Suprapubic skin (tissue), 4 donors: ENCODE data around the gene SLC49A4. TPM values are rescaled to one million over a fixed set of nuclear protein-coding genes. Genes with fewer than 3 reads are reported as not detected.

ENCODE experiments used
- DNase-seq, 2 donors: peaks; one replicate each; pipeline ENCODE4 v3.0.0-alpha.2; 2019; ENCODE audit warnings: low spot score in 2 of 2
- H3K27ac ChIP-seq: fragments of 200-600 bp; sonication (generic); one replicate; pipeline ENCODE4 v1.5.1; 2019
- H3K27me3 ChIP-seq: fragments of 200-600 bp; sonication (generic); one replicate; pipeline ENCODE4 v1.5.1; 2019
- H3K36me3 ChIP-seq: fragments of 200-600 bp; sonication (generic); one replicate; pipeline ENCODE4 v1.5.1; 2019
- H3K4me1 ChIP-seq: fragments of 200-600 bp; sonication (generic); one replicate; pipeline ENCODE4 v1.5.1; 2019
- H3K4me3 ChIP-seq: fragments of 200-600 bp; sonication (generic); one replicate; pipeline ENCODE4 v1.5.1; 2019; ENCODE audit warnings: mild to moderate bottlenecking
- H3K9me3 ChIP-seq: fragments of 200-600 bp; sonication (generic); one replicate; pipeline ENCODE4 v1.5.1; 2019
- EP300 ChIP-seq: sonication (generic); formaldehyde crosslinking; IDR thresholded peaks from one replicate; pipeline ENCODE4 v1.6.1; 2017; ENCODE audit warnings: antibody characterized with exemption
- POLR2A ChIP-seq, 2 donors: fragments of 450-650 bp; IDR thresholded peaks; one replicate each; pipeline ENCODE4 v1.6.1; 2017; ENCODE audit warnings: antibody characterized with exemption in 2 of 2, mild to moderate bottlenecking in 2 of 2, moderate library complexity in 2 of 2
- POLR2AphosphoS5 ChIP-seq, 3 donors: sonication (generic); formaldehyde crosslinking; IDR thresholded peaks; one replicate each; pipeline ENCODE4 v1.6.1; 2017; ENCODE audit warnings: antibody characterized with exemption in 3 of 3
- WGBS: methylation state at CpG from one replicate; pipeline ENCODE4 v1.1.5; 2018; 5-methylcytosine and 5-hydroxymethylcytosine counted together
- total RNA-seq, 4 donors: library from RNA; depleted of rRNA; stranded (reverse); fragments of >200 nt; gene quantifications; one replicate each; pipeline ENCODE4 v1.1.0, GENCODE V29; 2016
- TF ChIP-seq, protein P1 (sequence below), 2 donors: fragments of 200-600 bp in 1 of 2; fragments of 450-650 bp in 1 of 2; sonication (generic) in 1 of 2; IDR thresholded peaks; one replicate each; pipeline ENCODE4 v1.5.1; 2016 to 2019; ENCODE audit warnings: antibody characterized with exemption in 2 of 2, mild to moderate bottlenecking in 1 of 2, moderate library complexity in 1 of 2

Gene SLC49A4
- total RNA-seq, 4 donors from 2014 or later = 20.9 to 34.0 (median 32.1) TPM

DNA sequence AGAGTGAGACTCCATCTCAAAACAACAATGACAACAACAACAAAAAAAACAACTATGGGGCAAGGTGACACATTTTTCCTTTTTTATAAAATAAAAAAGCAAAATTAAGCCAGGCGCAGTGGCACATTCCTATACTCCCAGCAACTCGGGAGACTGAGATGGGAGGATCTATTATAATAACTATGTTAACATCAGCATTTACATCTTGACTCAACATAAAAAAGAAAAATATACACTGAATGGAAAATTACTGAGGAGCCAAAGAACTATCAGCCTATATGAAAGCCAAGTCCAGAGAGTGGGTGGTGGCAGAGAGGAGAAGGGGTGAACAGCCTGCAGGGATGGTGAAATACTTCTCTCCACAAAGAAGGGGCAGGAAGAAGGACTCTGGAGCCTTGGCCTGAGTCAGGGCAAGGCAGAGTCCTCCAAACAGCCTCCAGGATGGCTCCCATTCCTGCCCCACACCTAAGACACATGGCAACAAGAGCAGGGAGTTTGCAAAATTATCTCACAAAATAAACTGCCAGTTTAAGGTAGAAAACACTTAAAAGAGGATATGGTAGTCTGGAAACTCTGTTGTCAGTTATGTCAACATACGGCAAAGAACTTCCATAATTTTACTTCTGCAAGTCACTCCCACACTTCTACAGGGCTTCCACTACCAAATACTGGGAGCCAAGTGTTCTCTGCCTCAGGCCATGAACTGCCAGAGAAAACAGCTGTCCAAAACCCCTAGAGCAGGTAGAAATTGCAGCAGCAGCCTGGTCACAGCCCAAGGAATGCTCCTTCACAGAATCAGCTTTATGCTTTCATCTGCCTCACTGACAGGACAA is 27.1 kb upstream of the SLC49A4 start:
- 76% methylated on average over 3 of the region's 3 CpGs for WGBS
- peaks cover 4% of the 10 kb centered on the region for H3K4me1 ChIP-seq
- no peak overlapping the region for H3K4me3 ChIP-seq

DNA sequence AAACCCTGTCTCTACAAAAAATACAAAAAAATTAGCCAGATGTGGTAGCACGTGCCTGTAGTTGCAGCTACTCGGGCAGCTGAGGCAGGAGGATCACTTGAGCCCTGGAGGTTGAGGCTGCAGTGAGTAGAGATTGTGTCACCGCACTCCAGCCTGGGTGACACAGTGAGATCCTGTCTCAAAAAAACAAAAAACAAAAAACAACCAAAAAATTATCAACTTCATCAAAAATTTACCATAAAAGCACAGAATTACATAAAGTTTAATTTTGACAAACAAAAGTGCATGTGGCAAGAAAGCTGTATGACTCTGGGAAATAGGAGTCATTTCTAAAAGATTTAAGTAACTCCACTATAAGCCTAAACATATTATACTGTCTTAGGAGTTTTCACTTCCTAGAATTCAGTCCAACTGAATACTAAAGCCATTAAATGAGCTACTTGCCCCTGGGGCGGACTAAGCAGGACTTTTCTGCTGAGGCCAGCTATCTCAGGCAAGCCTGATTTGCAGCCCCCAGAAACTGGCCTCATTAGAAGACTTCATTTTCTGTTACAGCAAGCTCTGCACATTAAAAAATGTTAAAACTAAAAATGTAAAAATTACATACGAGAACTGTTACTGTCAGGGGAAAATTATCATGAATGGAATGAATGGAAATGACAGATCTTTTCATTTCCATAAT is 24.2 kb upstream of the SLC49A4 start:
- TF ChIP-seq EP300 (no peak), POLR2A (IDR thresholded peaks at IDR 0.05) (no peak), POLR2AphosphoS5 (IDR thresholded peaks at IDR 0.05) (no peak)
- TF ChIP-seq, protein P1, sequence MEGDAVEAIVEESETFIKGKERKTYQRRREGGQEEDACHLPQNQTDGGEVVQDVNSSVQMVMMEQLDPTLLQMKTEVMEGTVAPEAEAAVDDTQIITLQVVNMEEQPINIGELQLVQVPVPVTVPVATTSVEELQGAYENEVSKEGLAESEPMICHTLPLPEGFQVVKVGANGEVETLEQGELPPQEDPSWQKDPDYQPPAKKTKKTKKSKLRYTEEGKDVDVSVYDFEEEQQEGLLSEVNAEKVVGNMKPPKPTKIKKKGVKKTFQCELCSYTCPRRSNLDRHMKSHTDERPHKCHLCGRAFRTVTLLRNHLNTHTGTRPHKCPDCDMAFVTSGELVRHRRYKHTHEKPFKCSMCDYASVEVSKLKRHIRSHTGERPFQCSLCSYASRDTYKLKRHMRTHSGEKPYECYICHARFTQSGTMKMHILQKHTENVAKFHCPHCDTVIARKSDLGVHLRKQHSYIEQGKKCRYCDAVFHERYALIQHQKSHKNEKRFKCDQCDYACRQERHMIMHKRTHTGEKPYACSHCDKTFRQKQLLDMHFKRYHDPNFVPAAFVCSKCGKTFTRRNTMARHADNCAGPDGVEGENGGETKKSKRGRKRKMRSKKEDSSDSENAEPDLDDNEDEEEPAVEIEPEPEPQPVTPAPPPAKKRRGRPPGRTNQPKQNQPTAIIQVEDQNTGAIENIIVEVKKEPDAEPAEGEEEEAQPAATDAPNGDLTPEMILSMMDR (IDR thresholded peaks at IDR 0.05) = no peak
- H3K4me1 ChIP-seq = peaks cover 4% of the 10 kb centered on the region
- DNase-seq = no peak
- H3K4me3 ChIP-seq = no peak overlapping the region
- no peak overlapping the region for H3K27ac ChIP-seq
- H3K9me3 ChIP-seq = no peaks in the 10 kb centered on the region
- peaks cover 7% of the 10 kb centered on the region for H3K36me3 ChIP-seq
- H3K27me3 ChIP-seq = no peaks in the 10 kb centered on the region
- 90% methylated on average over 5 of the region's 5 CpGs for WGBS

More for the DNA sequence above, 27.1 kb upstream of the SLC49A4 start:
- peaks cover 3% of the 10 kb centered on the region for H3K36me3 ChIP-seq
- H3K9me3 ChIP-seq = no peaks in the 10 kb centered on the region
- H3K27me3 ChIP-seq = no peaks in the 10 kb centered on the region
- H3K27ac ChIP-seq = peak overlapping the region; percentile 0
- TF ChIP-seq EP300 (no peak), POLR2A (IDR thresholded peaks at IDR 0.05) (no peak), POLR2AphosphoS5 (IDR thresholded peaks at IDR 0.05) (no peak)
- TF ChIP-seq, protein P1 (IDR thresholded peaks at IDR 0.05) = no peak
- DNase-seq = no peak

DNA sequence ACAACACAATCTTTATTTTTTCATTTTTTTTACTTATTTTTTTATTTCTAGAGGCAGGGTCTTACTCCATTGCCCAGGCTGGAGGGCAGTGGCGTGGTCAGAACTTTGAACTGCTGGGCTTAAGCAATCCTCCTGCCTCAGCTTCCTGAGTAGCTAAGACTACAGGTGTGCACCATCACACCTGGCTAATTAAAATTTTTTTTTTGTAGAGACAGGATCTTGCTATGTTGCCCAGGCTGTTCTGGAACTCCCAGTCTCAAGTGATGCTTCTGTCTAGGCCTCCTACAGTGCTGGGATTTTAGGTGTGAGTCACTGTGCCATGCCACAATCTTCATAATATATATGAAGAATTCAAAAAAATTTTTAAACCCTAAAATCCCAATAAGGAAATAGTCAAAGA is 22.0 kb upstream of the SLC49A4 start:
- Histone ChIP-seq H3K4me1 (peaks cover 4% of the 10 kb centered on the region), H3K4me3 (no peak overlapping the region), H3K27me3 (no peaks in the 10 kb centered on the region), H3K36me3 (peaks cover 7% of the 10 kb centered on the region), H3K9me3 (no peaks in the 10 kb centered on the region), H3K27ac (no peak overlapping the region)
- no peak for DNase-seq
- 92% methylated on average over 1 of the region's 1 CpG for WGBS
- TF ChIP-seq EP300 (no peak), POLR2AphosphoS5 (IDR thresholded peaks at IDR 0.05) (no peak), POLR2A (IDR thresholded peaks at IDR 0.05) (no peak)
- TF ChIP-seq, protein P1 (IDR thresholded peaks at IDR 0.05) = no peak

DNA sequence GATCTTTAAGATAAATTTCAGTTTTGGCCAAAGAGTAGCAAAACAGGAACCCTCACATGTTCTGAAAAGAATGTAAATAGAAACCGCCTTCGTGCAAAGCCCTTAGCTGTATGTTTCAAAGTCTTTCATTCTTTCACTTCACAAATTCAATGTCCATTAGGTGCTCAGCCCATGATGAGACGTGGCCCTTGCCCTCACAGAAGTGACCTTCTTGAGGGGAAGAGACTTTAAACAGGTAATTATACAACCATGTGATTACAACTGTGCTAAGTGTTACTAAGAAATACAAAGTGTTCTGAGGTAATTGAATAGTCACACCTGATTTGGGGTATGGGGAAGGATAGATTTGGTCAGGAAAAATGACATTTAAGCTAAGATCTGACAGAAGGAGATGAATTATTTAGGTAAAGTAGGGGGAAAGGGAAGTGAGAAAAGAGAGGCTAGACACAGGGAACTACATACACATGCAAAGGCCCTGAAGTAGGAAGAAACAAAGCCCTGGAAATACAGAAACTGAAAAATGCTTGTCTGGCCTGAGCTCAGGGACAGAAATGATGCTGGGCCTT is 20.8 kb upstream of the SLC49A4 start:
- no peak for DNase-seq
- no peaks in the 10 kb centered on the region for H3K4me1 ChIP-seq
- TF ChIP-seq, protein P1 (IDR thresholded peaks at IDR 0.05) = no peak
- TF ChIP-seq EP300 (no peak), POLR2A (IDR thresholded peaks at IDR 0.05) (no peak)
- peaks cover 7% of the 10 kb centered on the region for H3K36me3 ChIP-seq
- H3K27ac ChIP-seq = no peak overlapping the region
- WGBS = 93% methylated on average over 3 of the region's 3 CpGs
- H3K27me3 ChIP-seq = no peaks in the 10 kb centered on the region
- no peak overlapping the region for H3K4me3 ChIP-seq
- no peaks in the 10 kb centered on the region for H3K9me3 ChIP-seq

DNA sequence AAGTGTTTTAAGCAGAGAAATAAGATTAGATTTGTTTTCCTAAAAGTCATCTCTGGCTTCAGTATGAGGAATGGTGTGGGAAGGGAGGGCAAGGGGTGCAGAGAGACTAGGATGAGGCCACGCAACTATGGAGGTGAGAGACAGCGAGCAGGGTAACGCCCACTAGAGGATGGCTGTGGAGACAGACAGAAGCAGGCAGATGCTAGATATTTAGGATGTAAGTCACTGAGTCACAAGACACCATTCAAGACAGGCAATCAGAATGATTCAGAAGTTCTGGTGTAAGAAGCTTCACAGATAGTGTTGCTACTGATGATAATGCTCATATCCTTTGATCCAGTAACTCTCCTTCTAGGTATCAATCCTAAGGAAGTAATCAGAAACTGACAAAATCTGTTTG is 20.3 kb upstream of the SLC49A4 start:
- peaks cover 7% of the 10 kb centered on the region for H3K36me3 ChIP-seq
- no peak overlapping the region for H3K27ac ChIP-seq
- TF ChIP-seq, protein P1 (IDR thresholded peaks at IDR 0.05) = no peak
- TF ChIP-seq POLR2A (IDR thresholded peaks at IDR 0.05) (no peak), EP300 (no peak), POLR2AphosphoS5 (IDR thresholded peaks at IDR 0.05) (no peak)
- H3K4me3 ChIP-seq = no peak overlapping the region
- WGBS = 92% methylated on average over 3 of the region's 3 CpGs
- no peaks in the 10 kb centered on the region for H3K4me1 ChIP-seq
- no peaks in the 10 kb centered on the region for H3K27me3 ChIP-seq
- no peak for DNase-seq
- no peaks in the 10 kb centered on the region for H3K9me3 ChIP-seq
